ENCODE data around the gene ICOSLG. TPM values are rescaled to one million over a fixed set of nuclear protein-coding genes. Genes with fewer than 3 reads are reported as not detected.
"Not testable (repeated sequence)": the region's sequence is repeated elsewhere in the genome, so short reads cannot be mapped to it uniquely, and the experiment has no call there.

Gene ICOSLG
- total and polyA plus RNA-seq, 4 donors = 1.6 to 4.0 (median 2.7) TPM

- no peak overlapping the region for H3K4me3 ChIP-seq
- peaks cover 0 to 25% (median 0%) of the 10 kb centered on the region in 3 donors for H3K27me3 ChIP-seq (ENCODE audit: control insufficient read depth in 3 of 3, insufficient read depth in 3 of 3, low read length in 2 of 3)
- no peaks in the 10 kb centered on the region for H3K36me3 ChIP-seq (ENCODE audit: control insufficient read depth in 4 of 4, insufficient read depth in 4 of 4, low read length in 4 of 4)
- ATAC-seq (ENCODE audit: insufficient read depth, low FRiP score) (no peak), DNase-seq (peak in 1 of 3 donors; percentile 32)
- no peaks in the 10 kb centered on the region for H3K9me3 ChIP-seq (ENCODE audit: control insufficient read depth in 4 of 4, insufficient read depth in 3 of 4, low read length in 3 of 4)
- 23 to 58% methylated on average over 11 of the region's 11 CpGs for WGBS, 2 donors
- TF ChIP-seq CTCF (IDR thresholded peaks at IDR 0.05; ENCODE audit: control extremely low read depth, extremely low read depth) = no peak
- H3K27ac ChIP-seq (ENCODE audit: low read depth in 1 of 2, low read length in 1 of 2) = no peak overlapping the region
- peaks cover 0 to 15% (median 4%) of the 10 kb centered on the region in 5 donors for H3K4me1 ChIP-seq (ENCODE audit: control insufficient read depth in 5 of 5, insufficient read depth in 5 of 5, low read length in 5 of 5)
- no peak overlapping the region for H3K9ac ChIP-seq (ENCODE audit: insufficient read depth in 1 of 2, low read length in 2 of 2)
These were observed 43.2 kb upstream of the ICOSLG start for GRCh38 chr21:44283948-44284347.

DNA sequence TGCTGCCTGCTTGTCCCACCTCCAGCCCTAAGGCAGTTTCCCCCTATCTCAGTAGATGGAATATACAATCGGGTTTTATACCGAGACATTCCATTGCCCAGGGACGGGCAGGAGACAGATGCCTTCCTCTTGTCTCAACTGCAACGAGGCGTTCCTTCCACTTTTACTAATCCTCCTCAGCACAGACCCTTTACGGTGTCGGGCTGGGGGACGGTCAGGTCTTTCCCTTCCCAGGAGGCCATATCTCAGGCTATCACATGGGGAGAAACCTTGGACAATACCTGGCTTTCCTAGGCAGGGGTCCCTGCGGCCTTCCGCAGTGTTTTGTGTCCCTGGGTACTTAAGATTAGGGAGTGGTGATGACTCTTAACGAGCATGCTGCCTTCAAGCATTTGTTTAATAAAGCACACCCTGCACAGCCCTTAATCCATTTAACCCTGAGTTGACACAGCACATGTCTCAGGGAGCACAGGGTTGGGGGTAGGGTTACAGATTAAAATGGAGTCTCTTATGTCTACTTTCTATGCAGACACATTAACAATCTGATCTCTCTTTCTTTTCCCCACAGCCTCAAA is 42.6 kb upstream of the ICOSLG start:
- peaks cover 0 to 15% (median 4%) of the 10 kb centered on the region in 5 donors for H3K4me1 ChIP-seq (ENCODE audit: control insufficient read depth in 5 of 5, insufficient read depth in 5 of 5, low read length in 5 of 5)
- not testable (repeated sequence) for DNase-seq; H3K36me3 ChIP-seq (ENCODE audit: control insufficient read depth in 4 of 4, insufficient read depth in 4 of 4, low read length in 4 of 4); H3K9me3 ChIP-seq (ENCODE audit: control insufficient read depth in 4 of 4, insufficient read depth in 3 of 4, low read length in 3 of 4); H3K9ac ChIP-seq (ENCODE audit: insufficient read depth in 1 of 2, low read length in 2 of 2); ATAC-seq (ENCODE audit: insufficient read depth, low FRiP score); H3K4me3 ChIP-seq; H3K27ac ChIP-seq (ENCODE audit: low read depth in 1 of 2, low read length in 1 of 2)
- WGBS, 2 donors = 49 to 53% methylated on average over 10 to 11 of the region's 11 CpGs
- peaks cover 0 to 25% (median 0%) of the 10 kb centered on the region in 3 donors for H3K27me3 ChIP-seq (ENCODE audit: control insufficient read depth in 3 of 3, insufficient read depth in 3 of 3, low read length in 2 of 3)

- DNase-seq (no peak), ATAC-seq (ENCODE audit: insufficient read depth, low FRiP score) (no peak)
- H3K27ac ChIP-seq (ENCODE audit: low read depth in 1 of 2, low read length in 1 of 2) = no peak overlapping the region
- no peaks in the 10 kb centered on the region for H3K9me3 ChIP-seq (ENCODE audit: control insufficient read depth in 4 of 4, insufficient read depth in 3 of 4, low read length in 3 of 4)
- peaks cover 0 to 18% (median 0%) of the 10 kb centered on the region in 3 donors for H3K27me3 ChIP-seq (ENCODE audit: control insufficient read depth in 3 of 3, insufficient read depth in 3 of 3, low read length in 2 of 3)
- H3K36me3 ChIP-seq (ENCODE audit: control insufficient read depth in 4 of 4, insufficient read depth in 4 of 4, low read length in 4 of 4) = no peaks in the 10 kb centered on the region
- 95% methylated on average over 9 of the region's 9 CpGs for WGBS, 2 donors
- no peak overlapping the region for H3K4me3 ChIP-seq
- TF ChIP-seq CTCF (IDR thresholded peaks at IDR 0.05; ENCODE audit: control extremely low read depth, extremely low read depth) = no peak
- H3K4me1 ChIP-seq (ENCODE audit: control insufficient read depth in 5 of 5, insufficient read depth in 5 of 5, low read length in 5 of 5) = peaks cover 0 to 15% (median 4%) of the 10 kb centered on the region in 5 donors
- H3K9ac ChIP-seq (ENCODE audit: insufficient read depth in 1 of 2, low read length in 2 of 2) = no peak overlapping the region
These were observed 41.6 kb upstream of the ICOSLG start for GRCh38 chr21:44282370-44282769.

GRCh38 chr21:44281801-44282200 is 41.1 kb upstream of the ICOSLG start:
- no peak overlapping the region for H3K4me3 ChIP-seq
- TF ChIP-seq CTCF (IDR thresholded peaks at IDR 0.05; ENCODE audit: control extremely low read depth, extremely low read depth) = no peak
- no peak overlapping the region for H3K9ac ChIP-seq (ENCODE audit: insufficient read depth in 1 of 2, low read length in 2 of 2)
- WGBS, 2 donors = 97% methylated on average over 9 of the region's 9 CpGs
- peaks cover 0 to 12% (median 0%) of the 10 kb centered on the region in 3 donors for H3K27me3 ChIP-seq (ENCODE audit: control insufficient read depth in 3 of 3, insufficient read depth in 3 of 3, low read length in 2 of 3)
- DNase-seq (no peak), ATAC-seq (ENCODE audit: insufficient read depth, low FRiP score) (no peak)
- no peaks in the 10 kb centered on the region for H3K9me3 ChIP-seq (ENCODE audit: control insufficient read depth in 4 of 4, insufficient read depth in 3 of 4, low read length in 3 of 4)
- H3K4me1 ChIP-seq (ENCODE audit: control insufficient read depth in 5 of 5, insufficient read depth in 5 of 5, low read length in 5 of 5) = peaks cover 0 to 15% (median 4%) of the 10 kb centered on the region in 5 donors
- no peak overlapping the region for H3K27ac ChIP-seq (ENCODE audit: low read depth in 1 of 2, low read length in 1 of 2)
- H3K36me3 ChIP-seq (ENCODE audit: control insufficient read depth in 4 of 4, insufficient read depth in 4 of 4, low read length in 4 of 4) = no peaks in the 10 kb centered on the region

Data from lung (tissue), 12 donors.